ENCODE results near the gene SLC6A8. TPM values are rescaled to one million over a fixed set of nuclear protein-coding genes. Genes with fewer than 3 reads are reported as not detected.

Gene SLC6A8
- total RNA-seq, 1 donor from 2014 or later: 125 TPM

- Mint-ChIP-seq H3K9me3 (peaks cover 16% of the 10 kb centered on the region), H3K27ac (ENCODE audit: unreplicated experiment) (no peak overlapping the region), H3K4me3 (no peak overlapping the region), H3K27me3 (ENCODE audit: low read depth) (no peaks in the 10 kb centered on the region), H3K4me1 (peaks cover 16% of the 10 kb centered on the region), H3K36me3 (ENCODE audit: low read depth) (peaks cover 18% of the 10 kb centered on the region)
- TF ChIP-seq, protein P1, sequence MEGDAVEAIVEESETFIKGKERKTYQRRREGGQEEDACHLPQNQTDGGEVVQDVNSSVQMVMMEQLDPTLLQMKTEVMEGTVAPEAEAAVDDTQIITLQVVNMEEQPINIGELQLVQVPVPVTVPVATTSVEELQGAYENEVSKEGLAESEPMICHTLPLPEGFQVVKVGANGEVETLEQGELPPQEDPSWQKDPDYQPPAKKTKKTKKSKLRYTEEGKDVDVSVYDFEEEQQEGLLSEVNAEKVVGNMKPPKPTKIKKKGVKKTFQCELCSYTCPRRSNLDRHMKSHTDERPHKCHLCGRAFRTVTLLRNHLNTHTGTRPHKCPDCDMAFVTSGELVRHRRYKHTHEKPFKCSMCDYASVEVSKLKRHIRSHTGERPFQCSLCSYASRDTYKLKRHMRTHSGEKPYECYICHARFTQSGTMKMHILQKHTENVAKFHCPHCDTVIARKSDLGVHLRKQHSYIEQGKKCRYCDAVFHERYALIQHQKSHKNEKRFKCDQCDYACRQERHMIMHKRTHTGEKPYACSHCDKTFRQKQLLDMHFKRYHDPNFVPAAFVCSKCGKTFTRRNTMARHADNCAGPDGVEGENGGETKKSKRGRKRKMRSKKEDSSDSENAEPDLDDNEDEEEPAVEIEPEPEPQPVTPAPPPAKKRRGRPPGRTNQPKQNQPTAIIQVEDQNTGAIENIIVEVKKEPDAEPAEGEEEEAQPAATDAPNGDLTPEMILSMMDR (conservative IDR thresholded peaks at IDR 0.05): no peak
- no peak for DNase-seq (ENCODE audit: low read depth, low spot score)
Observed at GRCh38 chrX:153731845-153732215, 44.1 kb downstream of the SLC6A8 start.

DNA sequence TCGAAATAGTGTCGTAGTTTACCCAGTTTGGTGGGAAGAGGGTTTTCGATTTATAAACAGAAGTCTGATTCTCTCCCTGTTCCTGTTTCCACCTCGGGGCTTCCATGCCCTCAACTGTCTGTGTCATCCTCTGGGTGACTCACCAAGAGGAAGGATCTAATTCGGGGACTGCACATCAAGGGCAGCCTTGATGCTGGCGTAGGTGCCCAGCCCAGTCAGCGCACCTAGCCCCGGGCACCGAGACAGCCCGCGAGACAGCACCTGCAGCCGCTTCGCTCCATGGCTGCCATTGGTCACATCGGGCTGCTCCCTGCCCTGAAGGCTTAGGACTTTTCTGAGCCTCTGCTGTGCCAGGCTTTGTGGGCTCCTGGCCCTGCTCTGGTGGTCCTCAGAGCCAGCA lies 44.7 kb downstream of the SLC6A8 start:
- Mint-ChIP-seq H3K36me3 (ENCODE audit: low read depth) (peaks cover 18% of the 10 kb centered on the region), H3K9me3 (peaks cover 16% of the 10 kb centered on the region), H3K4me3 (no peak overlapping the region), H3K27ac (ENCODE audit: unreplicated experiment) (no peak overlapping the region), H3K4me1 (peaks cover 11% of the 10 kb centered on the region), H3K27me3 (ENCODE audit: low read depth) (no peaks in the 10 kb centered on the region)
- DNase-seq (ENCODE audit: low read depth, low spot score): no peak
- TF ChIP-seq, protein P1 (conservative IDR thresholded peaks at IDR 0.05): no peak

- Mint-ChIP-seq H3K27ac (ENCODE audit: unreplicated experiment) (no peak overlapping the region), H3K9me3 (peaks cover 16% of the 10 kb centered on the region), H3K36me3 (ENCODE audit: low read depth) (peaks cover 18% of the 10 kb centered on the region), H3K4me1 (peaks cover 4% of the 10 kb centered on the region), H3K27me3 (ENCODE audit: low read depth) (no peaks in the 10 kb centered on the region), H3K4me3 (no peak overlapping the region)
- DNase-seq (ENCODE audit: low read depth, low spot score): no peak
- TF ChIP-seq, protein P1 (conservative IDR thresholded peaks at IDR 0.05): no peak
Observed at GRCh38 chrX:153733651-153734240, 46.0 kb downstream of the SLC6A8 start.

- DNase-seq (ENCODE audit: low read depth, low spot score): no peak
- Mint-ChIP-seq H3K4me3 (no peak overlapping the region), H3K27me3 (ENCODE audit: low read depth) (no peaks in the 10 kb centered on the region), H3K36me3 (ENCODE audit: low read depth) (peaks cover 18% of the 10 kb centered on the region), H3K4me1 (peaks cover 4% of the 10 kb centered on the region), H3K27ac (ENCODE audit: unreplicated experiment) (no peak overlapping the region), H3K9me3 (peaks cover 16% of the 10 kb centered on the region)
- TF ChIP-seq, protein P1 (conservative IDR thresholded peaks at IDR 0.05): no peak
Observed at GRCh38 chrX:153734871-153735270, 47.1 kb downstream of the SLC6A8 start.

- H3K9me3 Mint-ChIP-seq: peaks cover 16% of the 10 kb centered on the region
- no peaks in the 10 kb centered on the region for H3K27me3 Mint-ChIP-seq (ENCODE audit: low read depth)
- no peak for DNase-seq (ENCODE audit: low read depth, low spot score)
- TF ChIP-seq, protein P1 (conservative IDR thresholded peaks at IDR 0.05): no peak
- H3K36me3 Mint-ChIP-seq (ENCODE audit: low read depth): peaks cover 18% of the 10 kb centered on the region
- H3K27ac Mint-ChIP-seq (ENCODE audit: unreplicated experiment): no peak overlapping the region
- no peak overlapping the region for H3K4me3 Mint-ChIP-seq
- H3K4me1 Mint-ChIP-seq: peaks cover 4% of the 10 kb centered on the region
Observed at GRCh38 chrX:153735274-153735673, 47.5 kb downstream of the SLC6A8 start.

All from neural crest cell (in vitro differentiated cells).